ENCODE data around the gene VWA5A.

Gene VWA5A

DNA sequence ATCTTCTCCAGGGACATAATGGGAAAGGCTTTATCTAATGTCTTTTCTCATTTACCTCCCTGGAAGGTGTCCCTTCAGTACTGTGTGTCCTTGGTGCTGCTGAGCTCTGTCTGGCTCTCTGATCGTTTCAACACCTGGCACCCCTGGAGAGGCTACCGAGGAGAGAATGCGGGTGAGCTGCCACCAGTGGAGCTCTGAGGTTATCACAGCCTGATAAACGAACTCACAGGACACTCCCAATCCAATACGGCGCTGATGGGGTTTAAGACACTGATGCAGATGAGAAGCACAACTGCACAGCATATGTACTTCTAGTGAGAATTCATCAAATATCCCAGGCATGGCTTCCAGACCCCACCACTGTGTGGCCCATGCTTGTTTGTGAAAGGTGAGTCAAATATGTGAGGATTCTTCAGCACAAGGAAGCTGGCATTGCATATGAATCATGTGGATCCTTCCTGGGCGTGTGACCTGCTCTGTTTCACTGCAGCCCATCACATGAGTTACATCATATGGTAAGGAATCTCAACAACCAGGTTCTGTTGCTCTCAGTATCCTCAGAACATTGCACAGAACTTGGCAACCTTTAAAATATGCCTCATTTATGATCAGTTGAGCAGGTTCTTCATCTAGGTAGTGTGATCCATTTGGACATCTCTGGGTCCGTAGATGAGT lies 34.8 kb upstream of the VWA5A start:
- no peak for TF ChIP-seq CREB1 (IDR thresholded peaks at IDR 0.05; ENCODE audit: low read depth)
- TF ChIP-seq ZBTB7A (IDR thresholded peaks at IDR 0.05; ENCODE audit: low read depth), result no peak
- TF ChIP-seq, protein P1, sequence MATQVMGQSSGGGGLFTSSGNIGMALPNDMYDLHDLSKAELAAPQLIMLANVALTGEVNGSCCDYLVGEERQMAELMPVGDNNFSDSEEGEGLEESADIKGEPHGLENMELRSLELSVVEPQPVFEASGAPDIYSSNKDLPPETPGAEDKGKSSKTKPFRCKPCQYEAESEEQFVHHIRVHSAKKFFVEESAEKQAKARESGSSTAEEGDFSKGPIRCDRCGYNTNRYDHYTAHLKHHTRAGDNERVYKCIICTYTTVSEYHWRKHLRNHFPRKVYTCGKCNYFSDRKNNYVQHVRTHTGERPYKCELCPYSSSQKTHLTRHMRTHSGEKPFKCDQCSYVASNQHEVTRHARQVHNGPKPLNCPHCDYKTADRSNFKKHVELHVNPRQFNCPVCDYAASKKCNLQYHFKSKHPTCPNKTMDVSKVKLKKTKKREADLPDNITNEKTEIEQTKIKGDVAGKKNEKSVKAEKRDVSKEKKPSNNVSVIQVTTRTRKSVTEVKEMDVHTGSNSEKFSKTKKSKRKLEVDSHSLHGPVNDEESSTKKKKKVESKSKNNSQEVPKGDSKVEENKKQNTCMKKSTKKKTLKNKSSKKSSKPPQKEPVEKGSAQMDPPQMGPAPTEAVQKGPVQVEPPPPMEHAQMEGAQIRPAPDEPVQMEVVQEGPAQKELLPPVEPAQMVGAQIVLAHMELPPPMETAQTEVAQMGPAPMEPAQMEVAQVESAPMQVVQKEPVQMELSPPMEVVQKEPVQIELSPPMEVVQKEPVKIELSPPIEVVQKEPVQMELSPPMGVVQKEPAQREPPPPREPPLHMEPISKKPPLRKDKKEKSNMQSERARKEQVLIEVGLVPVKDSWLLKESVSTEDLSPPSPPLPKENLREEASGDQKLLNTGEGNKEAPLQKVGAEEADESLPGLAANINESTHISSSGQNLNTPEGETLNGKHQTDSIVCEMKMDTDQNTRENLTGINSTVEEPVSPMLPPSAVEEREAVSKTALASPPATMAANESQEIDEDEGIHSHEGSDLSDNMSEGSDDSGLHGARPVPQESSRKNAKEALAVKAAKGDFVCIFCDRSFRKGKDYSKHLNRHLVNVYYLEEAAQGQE (IDR thresholded peaks at IDR 0.05; ENCODE audit: low read depth), result no peak
- TF ChIP-seq EGR1 (IDR thresholded peaks at IDR 0.05), result no peak

DNA sequence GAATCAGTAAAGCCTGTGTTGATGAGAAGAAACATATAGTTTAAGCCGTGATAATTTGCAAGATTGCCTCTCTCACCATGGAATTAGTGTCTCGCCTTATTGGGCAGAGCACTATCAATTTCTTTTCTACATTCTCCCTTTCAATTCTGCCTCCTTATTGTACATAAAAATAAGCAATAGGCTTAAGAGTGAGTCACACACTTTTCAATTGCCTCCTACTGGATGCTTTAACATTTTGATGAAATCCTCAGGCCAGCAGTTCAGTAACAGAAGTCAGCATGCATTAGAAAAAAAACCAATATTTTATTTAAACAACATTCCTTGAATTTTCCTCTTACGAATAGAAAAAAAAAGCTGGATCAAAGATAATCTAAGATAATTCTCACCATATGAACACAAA lies 33.8 kb upstream of the VWA5A start:
- TF ChIP-seq, protein P2, sequence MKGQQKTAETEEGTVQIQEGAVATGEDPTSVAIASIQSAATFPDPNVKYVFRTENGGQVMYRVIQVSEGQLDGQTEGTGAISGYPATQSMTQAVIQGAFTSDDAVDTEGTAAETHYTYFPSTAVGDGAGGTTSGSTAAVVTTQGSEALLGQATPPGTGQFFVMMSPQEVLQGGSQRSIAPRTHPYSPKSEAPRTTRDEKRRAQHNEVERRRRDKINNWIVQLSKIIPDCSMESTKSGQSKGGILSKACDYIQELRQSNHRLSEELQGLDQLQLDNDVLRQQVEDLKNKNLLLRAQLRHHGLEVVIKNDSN (IDR thresholded peaks at IDR 0.05), result no peak
- TF ChIP-seq CEBPB (IDR thresholded peaks at IDR 0.05) (no peak), YY1 (IDR thresholded peaks at IDR 0.05; ENCODE audit: low read depth) (no peak), ZBTB7A (IDR thresholded peaks at IDR 0.05; ENCODE audit: low read depth) (no peak), TEAD4 (IDR thresholded peaks at IDR 0.05) (no peak), TCF12 (IDR thresholded peaks at IDR 0.05; ENCODE audit: low read depth) (no peak), EGR1 (IDR thresholded peaks at IDR 0.05) (no peak), FOXM1 (IDR thresholded peaks at IDR 0.05; ENCODE audit: borderline replicate concordance, low read depth) (no peak), EP300 (IDR thresholded peaks at IDR 0.05; ENCODE audit: borderline replicate concordance) (no peak)
- TF ChIP-seq, protein P3, sequence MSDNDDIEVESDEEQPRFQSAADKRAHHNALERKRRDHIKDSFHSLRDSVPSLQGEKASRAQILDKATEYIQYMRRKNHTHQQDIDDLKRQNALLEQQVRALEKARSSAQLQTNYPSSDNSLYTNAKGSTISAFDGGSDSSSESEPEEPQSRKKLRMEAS (IDR thresholded peaks at IDR 0.05), result no peak
- TF ChIP-seq, protein P1 (IDR thresholded peaks at IDR 0.05; ENCODE audit: low read depth), result no peak

DNA sequence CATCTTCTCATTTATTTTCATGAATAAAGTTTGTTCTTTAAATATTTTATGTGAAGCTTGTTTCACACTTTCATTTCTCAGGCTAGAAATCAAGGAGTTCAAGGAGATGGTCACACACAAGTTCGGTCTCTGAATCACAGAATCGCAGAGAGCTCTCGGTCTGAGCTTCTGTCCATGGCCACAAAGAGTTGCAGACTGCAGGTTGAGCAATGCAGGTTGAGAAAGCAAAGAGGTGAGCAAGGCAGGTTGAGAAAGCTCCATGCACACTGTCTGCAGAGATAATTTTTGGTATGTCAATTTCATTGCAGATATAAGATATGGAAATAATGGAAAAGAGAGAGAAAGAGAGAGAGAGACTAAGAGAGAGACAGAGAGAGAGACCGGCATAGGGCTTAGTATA lies 32.9 kb upstream of the VWA5A start:
- TF ChIP-seq NFIC (IDR thresholded peaks at IDR 0.05) (no peak), ZBTB7A (IDR thresholded peaks at IDR 0.05; ENCODE audit: low read depth) (no peak), CEBPB (IDR thresholded peaks at IDR 0.05) (no peak), RAD21 (IDR thresholded peaks at IDR 0.05; ENCODE audit: low read depth) (no peak), YY1 (IDR thresholded peaks at IDR 0.05; ENCODE audit: low read depth) (no peak), EGR1 (IDR thresholded peaks at IDR 0.05) (no peak), TAF1 (IDR thresholded peaks at IDR 0.05; ENCODE audit: low read depth) (no peak), TCF12 (IDR thresholded peaks at IDR 0.05; ENCODE audit: low read depth) (no peak), FOXM1 (IDR thresholded peaks at IDR 0.05; ENCODE audit: borderline replicate concordance, low read depth) (no peak), CREB1 (IDR thresholded peaks at IDR 0.05; ENCODE audit: low read depth) (no peak), TEAD4 (IDR thresholded peaks at IDR 0.05) (no peak), EP300 (IDR thresholded peaks at IDR 0.05; ENCODE audit: borderline replicate concordance) (no peak)
- TF ChIP-seq, protein P3 (IDR thresholded peaks at IDR 0.05), result no peak
- TF ChIP-seq, protein P2 (IDR thresholded peaks at IDR 0.05), result no peak
- TF ChIP-seq, protein P1 (IDR thresholded peaks at IDR 0.05; ENCODE audit: low read depth), result no peak

DNA sequence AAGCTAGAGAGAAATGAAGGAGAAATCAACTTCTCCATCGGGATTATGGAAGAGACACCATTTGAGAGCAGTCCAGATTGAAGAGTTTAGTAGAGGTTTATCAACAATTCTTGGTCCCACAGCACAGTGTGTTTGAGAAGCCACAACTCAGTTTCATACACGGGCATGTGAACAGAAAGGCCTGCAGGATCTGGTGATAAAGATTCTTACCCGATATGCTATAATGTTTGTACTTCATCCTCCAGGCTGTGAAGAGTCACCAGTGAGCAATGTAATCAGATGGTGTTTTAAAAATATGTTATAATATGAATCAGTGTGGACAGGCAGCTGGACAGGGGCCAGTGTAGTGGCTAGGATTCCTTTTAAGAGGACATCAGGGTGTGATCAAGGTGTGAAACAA lies 29.7 kb upstream of the VWA5A start:
- TF ChIP-seq TAF1 (IDR thresholded peaks at IDR 0.05; ENCODE audit: low read depth) (no peak), CREB1 (IDR thresholded peaks at IDR 0.05; ENCODE audit: low read depth) (no peak), YY1 (IDR thresholded peaks at IDR 0.05; ENCODE audit: low read depth) (no peak), CEBPB (IDR thresholded peaks at IDR 0.05) (no peak), EP300 (IDR thresholded peaks at IDR 0.05; ENCODE audit: borderline replicate concordance) (no peak), EGR1 (IDR thresholded peaks at IDR 0.05) (no peak), TEAD4 (IDR thresholded peaks at IDR 0.05) (no peak), NFIC (IDR thresholded peaks at IDR 0.05) (no peak), RAD21 (IDR thresholded peaks at IDR 0.05; ENCODE audit: low read depth) (no peak), TCF12 (IDR thresholded peaks at IDR 0.05; ENCODE audit: low read depth) (no peak), FOXM1 (IDR thresholded peaks at IDR 0.05; ENCODE audit: borderline replicate concordance, low read depth) (no peak), ZBTB7A (IDR thresholded peaks at IDR 0.05; ENCODE audit: low read depth) (no peak)
- TF ChIP-seq, protein P3 (IDR thresholded peaks at IDR 0.05), result no peak
- TF ChIP-seq, protein P1 (IDR thresholded peaks at IDR 0.05; ENCODE audit: low read depth), result no peak
- TF ChIP-seq, protein P2 (IDR thresholded peaks at IDR 0.05), result no peak
